Neuronal stem cell (in vitro differentiated cells): Measurements from ENCODE around the gene VIPR1.
A peak's percentile ranks its signal among the peaks of the same experiment; 100 is the strongest.

ENCODE experiments used
- DNase-seq: peaks from one replicate; pipeline ENCODE4 v3.0.0-alpha.2; 2013; ENCODE audit warnings: low spot score
- H2AFZ ChIP-seq: one replicate; pipeline ENCODE4 v1.6.1; 2013; ENCODE audit warnings: mild to moderate bottlenecking, low read length, inconsistent platforms
- H2AK5ac ChIP-seq: 2 replicates; pipeline ENCODE4 v1.6.1; 2013; ENCODE audit warnings: low read depth, mild to moderate bottlenecking, inconsistent platforms, low read length, moderate library complexity, mixed read lengths
- H2BK120ac ChIP-seq: 2 replicates; pipeline ENCODE4 v1.6.1; 2013; ENCODE audit warnings: low read depth, mild to moderate bottlenecking, inconsistent platforms, low read length, moderate library complexity, mixed read lengths
- H2BK12ac ChIP-seq: one replicate; pipeline ENCODE4 v1.6.1; 2013; ENCODE audit warnings: low read length, inconsistent platforms
- H2BK15ac ChIP-seq: 2 replicates; pipeline ENCODE4 v1.6.1; 2013; ENCODE audit warnings: mild to moderate bottlenecking, low read length, inconsistent platforms, mixed read lengths
- H2BK5ac ChIP-seq: one replicate; pipeline ENCODE4 v1.6.1; 2013; ENCODE audit warnings: inconsistent platforms, mild to moderate bottlenecking, low read length, moderate library complexity
- H3K14ac ChIP-seq: one replicate; pipeline ENCODE4 v1.6.1; 2013; ENCODE audit warnings: low read length, inconsistent platforms
- H3K18ac ChIP-seq: 2 replicates; pipeline ENCODE4 v1.6.1; 2013; ENCODE audit warnings: low read length, inconsistent platforms
- H3K23ac ChIP-seq: 2 replicates; pipeline ENCODE4 v1.6.1; 2013; ENCODE audit warnings: low read depth, mild to moderate bottlenecking, mixed read lengths, low read length, inconsistent platforms; ENCODE audit not compliant: poor library complexity
- H3K27ac ChIP-seq: replicated peaks from 3 replicates; pipeline ENCODE4 v1.5.1; 2013; ENCODE audit warnings: low read length, inconsistent platforms
- H3K27me3 ChIP-seq, 3 experiments: 2 replicates each; pipeline ENCODE4 v1.6.1; 2013; ENCODE audit warnings: low read length in 3 of 3, mild to moderate bottlenecking in 2 of 3, inconsistent platforms in 1 of 3, low read depth in 1 of 3, mixed read lengths in 1 of 3, moderate library complexity in 1 of 3; ENCODE audit not compliant: control insufficient read depth in 3 of 3, insufficient read depth in 3 of 3
- H3K36me3 ChIP-seq, 2 donors: replicated peaks in 1 of 2; 2 replicates each; pipeline ENCODE4 v1.6.1; 2013; ENCODE audit warnings: low read length in 2 of 2; ENCODE audit not compliant: control insufficient read depth in 2 of 2, insufficient read depth in 2 of 2
- H3K4ac ChIP-seq: 2 replicates; pipeline ENCODE4 v1.6.1; 2013; ENCODE audit warnings: inconsistent platforms, mild to moderate bottlenecking, low read length, moderate library complexity
- H3K4me1 ChIP-seq, 2 donors: 1 replicate in 1 of 2; 2 replicates in 1 of 2; pipeline ENCODE4 v1.6.1; 2013; ENCODE audit warnings: low read length in 2 of 2, low read depth in 1 of 2; ENCODE audit not compliant: control insufficient read depth in 2 of 2, insufficient read depth in 1 of 2
- H3K4me2 ChIP-seq: one replicate; pipeline ENCODE4 v1.6.1; 2013; ENCODE audit warnings: mild to moderate bottlenecking, low read length, inconsistent platforms; ENCODE audit not compliant: insufficient read depth, poor library complexity, severe bottlenecking
- H3K4me3 ChIP-seq, 2 donors: 2 replicates each; pipeline ENCODE4 v1.5.1; 2013; ENCODE audit warnings: low read length in 2 of 2, mild to moderate bottlenecking in 2 of 2, inconsistent platforms in 1 of 2, moderate library complexity in 1 of 2
- H3K79me1 ChIP-seq: one replicate; pipeline ENCODE4 v1.6.1; 2013; ENCODE audit warnings: low read depth, mild to moderate bottlenecking, inconsistent platforms, low read length, moderate library complexity
- H3K9ac ChIP-seq: one replicate; pipeline ENCODE4 v1.6.1; 2013; ENCODE audit warnings: mild to moderate bottlenecking, low read depth, low read length, inconsistent platforms; ENCODE audit not compliant: poor library complexity
- H3K9me3 ChIP-seq, 2 donors: replicated peaks in 1 of 2; 2 replicates each; pipeline versions ENCODE3 to v1.6.1; 2013; ENCODE audit warnings: low read length in 2 of 2, mild to moderate bottlenecking in 2 of 2, inconsistent platforms in 1 of 2, low read depth in 1 of 2, mixed read lengths in 1 of 2, moderate library complexity in 1 of 2; ENCODE audit not compliant: control insufficient read depth in 2 of 2, insufficient read depth in 1 of 2
- H4K8ac ChIP-seq: one replicate; pipeline ENCODE4 v1.6.1; 2013; ENCODE audit warnings: low read depth, mild to moderate bottlenecking, inconsistent platforms, low read length, moderate library complexity
- H4K91ac ChIP-seq: one replicate; pipeline ENCODE4 v1.6.1; 2013; ENCODE audit warnings: low read length, low read depth, mild to moderate bottlenecking, inconsistent platforms; ENCODE audit not compliant: poor library complexity
- WGBS, 2 donors: extraction: QIAGEN DNeasy Blood & Tissue Kit; methylation state at CpG; one replicate each; pipeline ENCODE4 v1.1.7; 2013; ENCODE audit warnings: missing lambda C conversion rate in 2 of 2, mixed read lengths in 1 of 2; ENCODE audit not compliant: insufficient read length in 2 of 2, insufficient replicate concordance in 1 of 2; ENCODE audit errors: extremely low coverage in 2 of 2; 5-methylcytosine and 5-hydroxymethylcytosine counted together

The VIPR1 gene

DNA sequence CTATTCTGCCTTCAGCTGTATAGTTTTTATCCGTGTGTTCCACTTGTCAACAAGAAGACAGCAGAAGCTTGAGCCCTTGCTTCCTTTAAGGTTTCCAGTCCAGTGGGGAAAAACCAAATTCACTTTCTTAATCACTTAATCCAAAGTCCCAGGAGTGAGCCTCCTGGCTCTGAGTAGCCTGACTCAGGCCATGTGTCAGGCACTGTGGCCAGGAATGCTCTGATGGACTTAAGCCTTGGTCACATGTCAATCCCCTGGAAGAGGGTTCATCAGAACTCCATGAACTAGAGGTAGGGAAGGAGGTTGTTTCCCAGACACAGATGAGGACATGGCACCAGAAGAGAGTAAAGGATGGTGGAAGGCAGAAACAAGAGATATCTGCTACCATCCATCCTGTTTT lies 8.8 kb downstream of the VIPR1 start:
- H3K23ac ChIP-seq, result no peak overlapping the region
- no peak overlapping the region for H4K8ac ChIP-seq
- H3K4me1 ChIP-seq, result no peaks in the 10 kb centered on the region
- no peak overlapping the region for H3K18ac ChIP-seq
- no CpG with 5 or more reads among the region's 1 CpG for WGBS, 2 donors
- H3K4me3 ChIP-seq, result no peak overlapping the region
- no peak overlapping the region for H3K14ac ChIP-seq
- H2BK5ac ChIP-seq, result no peak overlapping the region
- H3K36me3 ChIP-seq, result no peaks in the 10 kb centered on the region
- H3K9ac ChIP-seq, result no peak overlapping the region
- DNase-seq, result no peak
- no peak overlapping the region for H3K4me2 ChIP-seq
- no peaks in the 10 kb centered on the region for H3K9me3 ChIP-seq
- no peak overlapping the region for H2AFZ ChIP-seq
- no peak overlapping the region for H4K91ac ChIP-seq
- no peak overlapping the region for H2AK5ac ChIP-seq
- H3K27ac ChIP-seq, result no peak overlapping the region
- H2BK15ac ChIP-seq, result no peak overlapping the region
- no peaks in the 10 kb centered on the region for H3K79me1 ChIP-seq
- H3K4ac ChIP-seq, result no peak overlapping the region
- no peak overlapping the region for H2BK12ac ChIP-seq
- H2BK120ac ChIP-seq, result no peak overlapping the region
- peaks cover 0 to 23% (median 0%) of the 10 kb centered on the region in 3 experiments for H3K27me3 ChIP-seq

- Histone ChIP-seq H3K27me3 (peaks cover 0 to 20% (median 0%) of the 10 kb centered on the region in 3 experiments), H2AFZ (no peak overlapping the region), H3K79me1 (no peaks in the 10 kb centered on the region), H3K14ac (no peak overlapping the region), H3K23ac (no peak overlapping the region), H3K4ac (no peak overlapping the region), H4K91ac (no peak overlapping the region), H3K9me3 (no peaks in the 10 kb centered on the region), H3K18ac (no peak overlapping the region), H3K36me3 (no peaks in the 10 kb centered on the region), H3K4me1 (no peaks in the 10 kb centered on the region), H2BK12ac (no peak overlapping the region), H2AK5ac (no peak overlapping the region), H2BK5ac (no peak overlapping the region), H3K27ac (no peak overlapping the region), H2BK15ac (no peak overlapping the region), H4K8ac (no peak overlapping the region), H2BK120ac (no peak overlapping the region), H3K4me2 (no peak overlapping the region), H3K4me3 (no peak overlapping the region), H3K9ac (no peak overlapping the region)
- no peak for DNase-seq
- WGBS, 2 donors, result no CpG with 5 or more reads among the region's 2 CpGs
Observed at GRCh38 chr3:42511736-42512135, 9.3 kb downstream of the VIPR1 start.

DNA sequence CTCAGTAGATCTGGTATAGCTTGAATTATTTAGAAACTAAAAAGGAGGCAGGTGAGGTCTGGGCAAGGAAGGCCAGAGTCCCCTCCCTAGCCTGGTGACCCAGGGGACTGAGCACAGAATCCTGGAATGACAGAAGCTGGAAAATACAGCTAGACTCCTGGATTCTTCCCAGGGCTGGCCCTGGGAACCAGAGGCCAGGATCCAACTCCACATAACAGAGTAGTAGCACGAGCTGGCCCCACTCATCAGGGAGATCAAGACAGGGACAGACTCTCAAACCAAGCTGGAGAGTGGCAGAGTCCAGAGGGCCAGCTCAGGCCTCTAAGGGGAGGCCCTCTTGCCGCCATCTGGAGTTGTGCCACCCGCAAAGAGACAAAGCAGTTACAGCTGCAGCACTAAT lies 10.7 kb downstream of the VIPR1 start:
- Histone ChIP-seq H3K27me3 (peaks cover 0 to 7% (median 0%) of the 10 kb centered on the region in 3 experiments), H2AK5ac (peak overlapping the region; percentile 77), H3K14ac (no peak overlapping the region), H3K4me2 (no peak overlapping the region), H3K9me3 (no peaks in the 10 kb centered on the region), H3K27ac (no peak overlapping the region), H4K8ac (no peak overlapping the region), H4K91ac (no peak overlapping the region), H2BK15ac (no peak overlapping the region), H3K4ac (no peak overlapping the region), H3K23ac (no peak overlapping the region), H2BK120ac (no peak overlapping the region), H3K18ac (no peak overlapping the region), H3K79me1 (no peaks in the 10 kb centered on the region), H3K9ac (no peak overlapping the region), H3K4me3 (no peak overlapping the region), H2BK5ac (peak overlapping the region; percentile 58), H2BK12ac (no peak overlapping the region), H3K4me1 (no peaks in the 10 kb centered on the region), H3K36me3 (no peaks in the 10 kb centered on the region), H2AFZ (no peak overlapping the region)
- WGBS, 2 donors, result no CpG with 5 or more reads among the region's 3 CpGs
- no peak for DNase-seq

- H4K91ac ChIP-seq, result no peak overlapping the region
Observed at GRCh38 chr3:42513521-42513920, 11.1 kb downstream of the VIPR1 start.

More at GRCh38 chr3:42513521-42513920, 11.1 kb downstream of the VIPR1 start:
- H2BK12ac ChIP-seq, result no peak overlapping the region
- no peak overlapping the region for H3K9ac ChIP-seq
- peak overlapping the region; percentile 10 for H3K14ac ChIP-seq
- peak overlapping the region; percentile 77 for H2AK5ac ChIP-seq
- H3K27me3 ChIP-seq, result peaks cover 0 to 6% (median 0%) of the 10 kb centered on the region in 3 experiments
- H3K9me3 ChIP-seq, result no peaks in the 10 kb centered on the region
- H3K36me3 ChIP-seq, result no peaks in the 10 kb centered on the region
- H2BK15ac ChIP-seq, result peak overlapping the region; percentile 16
- H3K4me1 ChIP-seq, result no peaks in the 10 kb centered on the region
- no peak overlapping the region for H3K18ac ChIP-seq
- peak overlapping the region; percentile 57 for H3K23ac ChIP-seq
- H2BK5ac ChIP-seq, result peak overlapping the region; percentile 58
- no peak overlapping the region for H3K4me3 ChIP-seq
- no CpG with 5 or more reads among the region's 6 CpGs for WGBS, 2 donors
- DNase-seq, result no peak
- H4K8ac ChIP-seq, result no peak overlapping the region
- H2BK120ac ChIP-seq, result no peak overlapping the region
- no peak overlapping the region for H2AFZ ChIP-seq
- no peaks in the 10 kb centered on the region for H3K79me1 ChIP-seq
- H3K4me2 ChIP-seq, result no peak overlapping the region
- H3K4ac ChIP-seq, result no peak overlapping the region
- H3K27ac ChIP-seq, result no peak overlapping the region
